ENCODE data around the gene FEM1C.

Gene FEM1C

GRCh38 chr5:115510145-115510645, 34.4 kb downstream of the FEM1C start:
- TF ChIP-seq EZH2phosphoT487 (IDR thresholded peaks at IDR 0.05; ENCODE audit: borderline replicate concordance) (no peak), CTCF (conservative IDR thresholded peaks at IDR 0.05; ENCODE audit: low read length) (no peak)
- no peaks in the 10 kb centered on the region for H4K20me1 ChIP-seq (ENCODE audit: insufficient read depth, low read length, poor library complexity, severe bottlenecking)

GRCh38 chr5:115509547-115509946, 35.0 kb downstream of the FEM1C start:
- H3K4me1 ChIP-seq (ENCODE audit: insufficient read depth, low read length, poor library complexity, severe bottlenecking) = no peaks in the 10 kb centered on the region
- no peaks in the 10 kb centered on the region for H4K20me1 ChIP-seq (ENCODE audit: insufficient read depth, low read length, poor library complexity, severe bottlenecking)
- no peaks in the 10 kb centered on the region for H3K79me2 ChIP-seq (ENCODE audit: insufficient read depth, low read length)
- H3K9me3 ChIP-seq (ENCODE audit: insufficient read depth, low read depth, low read length) = no peaks in the 10 kb centered on the region
- no peaks in the 10 kb centered on the region for H3F3A ChIP-seq (ENCODE audit: low read depth)
- H3K36me3 ChIP-seq (ENCODE audit: insufficient read depth, low read length) = no peaks in the 10 kb centered on the region
- no peaks in the 10 kb centered on the region for H3K9me2 ChIP-seq (replicated peaks; ENCODE audit: low read depth, low read length)
- H3K9ac ChIP-seq (ENCODE audit: low read depth, low read length, poor library complexity, severe bottlenecking) = no peak overlapping the region
- H3K27me3 ChIP-seq (ENCODE audit: insufficient read depth, low read length, poor library complexity, severe bottlenecking) = no peaks in the 10 kb centered on the region
- no peak overlapping the region for H3K4me2 ChIP-seq (ENCODE audit: low read depth, low read length, poor library complexity, severe bottlenecking)
- no peak overlapping the region for H2AFZ ChIP-seq (ENCODE audit: low read length)
- no peak overlapping the region for H3K4me3 ChIP-seq (ENCODE audit: low read length, poor library complexity, severe bottlenecking)
- TF ChIP-seq EZH2phosphoT487 (IDR thresholded peaks at IDR 0.05; ENCODE audit: borderline replicate concordance) (no peak), CTCF (conservative IDR thresholded peaks at IDR 0.05; ENCODE audit: low read length) (no peak)

More at GRCh38 chr5:115510145-115510645, 34.4 kb downstream of the FEM1C start:
- no peak overlapping the region for H3K4me2 ChIP-seq (ENCODE audit: low read depth, low read length, poor library complexity, severe bottlenecking)
- no peaks in the 10 kb centered on the region for H3K79me2 ChIP-seq (ENCODE audit: insufficient read depth, low read length)
- H3K4me3 ChIP-seq (ENCODE audit: low read length, poor library complexity, severe bottlenecking) = no peak overlapping the region
- H3K9me3 ChIP-seq (ENCODE audit: insufficient read depth, low read depth, low read length) = no peaks in the 10 kb centered on the region
- no peak overlapping the region for H2AFZ ChIP-seq (ENCODE audit: low read length)
- H3K9me2 ChIP-seq (replicated peaks; ENCODE audit: low read depth, low read length) = no peaks in the 10 kb centered on the region
- no peaks in the 10 kb centered on the region for H3F3A ChIP-seq (ENCODE audit: low read depth)
- no peaks in the 10 kb centered on the region for H3K4me1 ChIP-seq (ENCODE audit: insufficient read depth, low read length, poor library complexity, severe bottlenecking)
- no peak overlapping the region for H3K9ac ChIP-seq (ENCODE audit: low read depth, low read length, poor library complexity, severe bottlenecking)
- no peaks in the 10 kb centered on the region for H3K36me3 ChIP-seq (ENCODE audit: insufficient read depth, low read length)
- no peaks in the 10 kb centered on the region for H3K27me3 ChIP-seq (ENCODE audit: insufficient read depth, low read length, poor library complexity, severe bottlenecking)

- Histone ChIP-seq H2AFZ (ENCODE audit: low read length) (no peak overlapping the region), H3K4me3 (ENCODE audit: low read length, poor library complexity, severe bottlenecking) (no peak overlapping the region), H3K4me1 (ENCODE audit: insufficient read depth, low read length, poor library complexity, severe bottlenecking) (no peaks in the 10 kb centered on the region), H3K27me3 (ENCODE audit: insufficient read depth, low read length, poor library complexity, severe bottlenecking) (no peaks in the 10 kb centered on the region), H4K20me1 (ENCODE audit: insufficient read depth, low read length, poor library complexity, severe bottlenecking) (no peaks in the 10 kb centered on the region), H3K36me3 (ENCODE audit: insufficient read depth, low read length) (no peaks in the 10 kb centered on the region), H3K9me2 (replicated peaks; ENCODE audit: low read depth, low read length) (no peaks in the 10 kb centered on the region), H3K4me2 (ENCODE audit: low read depth, low read length, poor library complexity, severe bottlenecking) (no peak overlapping the region), H3K9ac (ENCODE audit: low read depth, low read length, poor library complexity, severe bottlenecking) (no peak overlapping the region), H3K79me2 (ENCODE audit: insufficient read depth, low read length) (no peaks in the 10 kb centered on the region), H3F3A (ENCODE audit: low read depth) (no peaks in the 10 kb centered on the region), H3K9me3 (ENCODE audit: insufficient read depth, low read depth, low read length) (no peaks in the 10 kb centered on the region)
- TF ChIP-seq CTCF (conservative IDR thresholded peaks at IDR 0.05; ENCODE audit: low read length) (no peak), EZH2phosphoT487 (IDR thresholded peaks at IDR 0.05; ENCODE audit: borderline replicate concordance) (no peak)
Observed at GRCh38 chr5:115507681-115508080, 36.9 kb downstream of the FEM1C start.
